HepG2 (cell line): ENCODE results near the gene AMOT. TPM values are rescaled to one million over a fixed set of nuclear protein-coding genes. Genes with fewer than 3 reads are reported as not detected.

ENCODE experiments used
- ATAC-seq: fragments of 200-7000 bp; cut with Tn5 transposase; 3 replicates; pipeline ENCODE4 v1.9.1; 2020; ENCODE audit warnings: mild to moderate bottlenecking, moderate library complexity
- BruUV-seq: library from RNA; stranded (reverse); fragments of 400-500 nt; replicated peaks from 2 replicates; lab custom pipeline; 2021; lab: Mats Ljungman, UMichigan
- CTCF ChIA-PET: fragments of 300-600 bp; formaldehyde crosslinking; extraction: SDS; loops from one replicate; lab custom pipeline; 2021; ENCODE audit warnings: low total read pairs, inconsistent platforms, low intra/inter-chr PET ratio; lab: Yijun Ruan, JAX
- POLR2A ChIA-PET: fragments of 350-600 bp; sonication (Branson Sonifier 250); formaldehyde crosslinking; loops from one replicate; lab custom pipeline; 2020; ENCODE audit warnings: antibody characterized with exemption, inconsistent platforms; lab: Yijun Ruan, JAX
- DNase-seq: peaks from one replicate; pipeline ENCODE4 v3.0.0-alpha.2; 2015; ENCODE audit warnings: low spot score
- FAIRE-seq: peaks from 3 replicates; lab custom pipeline; 2011; peaks lifted over from hg19 to GRCh38; lab: Jason Lieb, UNC
- H2AFZ ChIP-seq: one replicate; pipeline ENCODE4 v1.6.1; 2011; ENCODE audit warnings: low read length, inconsistent platforms
- H3K27ac ChIP-seq: fragments of 300-600 bp; 3 replicates; pipeline ENCODE4 v1.8.0; 2011; ENCODE audit warnings: mixed run types, mild to moderate bottlenecking, mixed read lengths, low read length, inconsistent platforms; ENCODE audit not compliant: insufficient read depth; ENCODE audit errors: extremely low read length
- H3K27me3 ChIP-seq, 2 experiments: fragments of 200-600 bp in 1 of 2; 2 replicates in 1 of 2; 3 replicates in 1 of 2; pipeline versions ENCODE4 v1.6.0 to v1.8.0; 2011; ENCODE audit warnings: low read length in 2 of 2, mild to moderate bottlenecking in 2 of 2, moderate library complexity in 2 of 2, inconsistent platforms in 1 of 2; ENCODE audit not compliant: insufficient read depth in 2 of 2, control insufficient read depth in 1 of 2
- H3K36me3 ChIP-seq, 2 experiments: fragments of 200-600 bp in 1 of 2; replicated peaks in 1 of 2; 2 replicates in 1 of 2; 3 replicates in 1 of 2; pipeline versions ENCODE4 v1.5.1 to v1.8.0; 2011; ENCODE audit warnings: low read length in 2 of 2, inconsistent platforms in 1 of 2; ENCODE audit not compliant: insufficient read depth in 2 of 2, control insufficient read depth in 1 of 2
- H3K4me1 ChIP-seq: 2 replicates; pipeline ENCODE4 v1.5.1; 2012; ENCODE audit warnings: low read length, inconsistent platforms; ENCODE audit not compliant: insufficient read depth
- H3K4me2 ChIP-seq: 2 replicates; pipeline ENCODE4 v1.6.0; 2011; ENCODE audit warnings: low read depth, low read length, inconsistent platforms
- H3K4me3 ChIP-seq, 3 experiments: fragments of 200-600 bp in 1 of 3; sonication (generic), shearing (Covaris generic) in 1 of 3; replicated peaks in 1 of 3; 2 replicates each; pipeline ENCODE4 v1.5.1; 2011 to 2016; ENCODE audit warnings: low read length in 3 of 3, inconsistent platforms in 2 of 3, low read depth in 2 of 3, mild to moderate bottlenecking in 2 of 3, control low read depth in 1 of 3, mixed read lengths in 1 of 3; ENCODE audit not compliant: insufficient read depth in 1 of 3
- H3K79me2 ChIP-seq: one replicate; pipeline ENCODE4 v1.6.1; 2011; ENCODE audit warnings: low read length, inconsistent platforms; ENCODE audit not compliant: insufficient read depth
- H3K9ac ChIP-seq: 2 replicates; pipeline ENCODE4 v1.6.0; 2011; ENCODE audit warnings: mild to moderate bottlenecking, low read depth, low read length, inconsistent platforms; ENCODE audit not compliant: insufficient read depth
- H3K9me3 ChIP-seq: 2 replicates; pipeline ENCODE4 v1.5.1; 2012; ENCODE audit warnings: mild to moderate bottlenecking, low read length
- H4K20me1 ChIP-seq: 2 replicates; pipeline ENCODE4 v1.6.0; 2011; ENCODE audit warnings: inconsistent platforms, mild to moderate bottlenecking, low read length, moderate library complexity; ENCODE audit not compliant: insufficient read depth
- BCLAF1 ChIP-seq: fragments of 450-650 bp; IDR thresholded peaks from 2 replicates; pipeline ENCODE4 v1.6.1; 2017; ENCODE audit warnings: mild to moderate bottlenecking
- JDP2 ChIP-seq: sonication (generic); formaldehyde crosslinking; IDR thresholded peaks from 2 replicates; pipeline ENCODE4 v1.8.1; 2022; ENCODE audit warnings: missing genetic modification reagents, borderline replicate concordance
- KMT2A ChIP-seq: sonication (generic); formaldehyde crosslinking; IDR thresholded peaks from 2 replicates; pipeline ENCODE4 v1.4.0; 2020; ENCODE audit warnings: missing genetic modification reagents
- NR2F1 ChIP-seq, 2 experiments: fragments of 450-650 bp in 1 of 2; formaldehyde crosslinking in 1 of 2; IDR thresholded peaks; 2 replicates each; pipeline versions ENCODE4 v1.5.0 to v1.6.1; 2016 to 2020; ENCODE audit warnings: mild to moderate bottlenecking in 1 of 2, missing compliant biosample characterization in 1 of 2, missing genetic modification reagents in 1 of 2, moderate library complexity in 1 of 2
- STAT6 ChIP-seq: sonication (generic); formaldehyde crosslinking; IDR thresholded peaks from 2 replicates; pipeline ENCODE4 v1.4.0; 2020; ENCODE audit warnings: missing genetic modification reagents, mild to moderate bottlenecking, borderline replicate concordance
- THAP11 ChIP-seq: IDR thresholded peaks from 2 replicates; pipeline ENCODE4 v1.6.1; 2016; ENCODE audit warnings: missing biosample characterization, missing genetic modification reagents
- TRIM24 ChIP-seq: sonication (generic); formaldehyde crosslinking; IDR thresholded peaks from 2 replicates; pipeline ENCODE4 v1.8.0; 2022; ENCODE audit warnings: mild to moderate bottlenecking, missing genetic modification reagents
- ZFP36 ChIP-seq: fragments of 150-350 bp; IDR thresholded peaks from 2 replicates; pipeline ENCODE4 v1.6.1; 2018; ENCODE audit warnings: borderline replicate concordance, low read length, low read depth; ENCODE audit not compliant: partially characterized antibody
- ZNF33B ChIP-seq: sonication (generic); formaldehyde crosslinking; IDR thresholded peaks from 2 replicates; pipeline ENCODE4 v1.5.1; 2020; ENCODE audit warnings: mild to moderate bottlenecking, missing genetic modification reagents
- ZNF34 ChIP-seq: sonication (generic); formaldehyde crosslinking; IDR thresholded peaks from 2 replicates; pipeline ENCODE4 v1.4.0; 2020; ENCODE audit warnings: mild to moderate bottlenecking, missing genetic modification reagents, borderline replicate concordance
- ZNF576 ChIP-seq: sonication (generic); formaldehyde crosslinking; IDR thresholded peaks from 2 replicates; pipeline ENCODE4 v1.4.0; 2020; ENCODE audit warnings: mild to moderate bottlenecking, missing genetic modification reagents
- ZNF713 ChIP-seq: sonication (generic); formaldehyde crosslinking; IDR thresholded peaks from 2 replicates; pipeline ENCODE4 v1.4.0; 2020; ENCODE audit warnings: mild to moderate bottlenecking, missing genetic modification reagents
- WGBS: methylation state at CpG from one replicate; pipeline ENCODE4 v1.1.6; 2017; ENCODE audit warnings: low lambda C conversion rate; 5-methylcytosine and 5-hydroxymethylcytosine counted together
- in situ Hi-C: cut with HindIII; loops from 2 replicates; pipeline ENCODE4 v1.10.0; 2017; ENCODE audit warnings: low pct_unique_long_range_greater_than_20kb; ENCODE audit not compliant: extremely low pct_ligation_motif_present
- intact Hi-C: fragments of 100-400 bp; cut with micrococcal nuclease; formaldehyde crosslinking; loops from one replicate; pipeline ENCODE4 v1.10.0; 2022; ENCODE audit not compliant: unreplicated experiment
- polyA plus RNA-seq, 8 experiments: library from polyadenylated mRNA; depleted of rRNA in 3 of 8; stranded (reverse) in 7 of 8; unstranded in 1 of 8; fragments of >200 nt; fragmentation: Illumina TruSeq in 4 of 8; extraction: Trizol in 4 of 8; gene quantifications; 2 replicates each; pipeline versions ENCODE4 v1.2.1 to v1.2.3, GENCODE V29; 2011 to 2016; ENCODE audit warnings: low read depth in 4 of 8, missing spikeins in 1 of 8, mixed read lengths in 1 of 8; ENCODE audit not compliant: insufficient read depth in 1 of 8
- total RNA-seq, 5 experiments: library from RNA; depleted of rRNA; stranded (reverse); fragments of >200 nt; fragmentation: Illumina TruSeq; extraction: Trizol; gene quantifications; 2 replicates each; pipeline ENCODE4 v1.2.3, GENCODE V29; 2016; ENCODE audit warnings: low read depth in 1 of 5

Gene AMOT
- total and polyA plus RNA-seq, 2 of the 13 experiments (the other 11 are each of a cell fraction or from before 2014, with no cell fraction given): 0.13 to 0.91 TPM

- ChIA-PET CTCF (no interaction called here), POLR2A (no interaction called here)
- H3K36me3 ChIP-seq: no peaks in the 10 kb centered on the region
- no peaks in the 10 kb centered on the region for H3K27me3 ChIP-seq
- ATAC-seq (no peak), FAIRE-seq (no peak), DNase-seq (no peak)
- intact Hi-C loops: no loop called here
- no peak overlapping the region for H3K4me2 ChIP-seq
- no peak overlapping the region for H2AFZ ChIP-seq
- TF ChIP-seq TRIM24 (CRISPR knock-in tag) (no peak), ZNF576 (CRISPR knock-in tag) (no peak), JDP2 (no peak), THAP11 (CRISPR knock-in tag) (no peak), KMT2A (CRISPR knock-in tag) (no peak), ZNF33B (CRISPR knock-in tag) (no peak), ZNF713 (no peak), STAT6 (CRISPR knock-in tag) (no peak), BCLAF1 (no peak), ZNF34 (CRISPR knock-in tag) (no peak), NR2F1 (CRISPR knock-in tag; IDR thresholded peaks at IDR 0.05) (no peak), ZFP36 (no peak)
- 7% methylated on average over 4 of the region's 4 CpGs for WGBS
- H3K4me1 ChIP-seq: no peaks in the 10 kb centered on the region
- no peaks in the 10 kb centered on the region for H4K20me1 ChIP-seq
- H3K27ac ChIP-seq: no peak overlapping the region
- in situ Hi-C loops: no loop called here
- H3K4me3 ChIP-seq: no peak overlapping the region
- H3K79me2 ChIP-seq: no peaks in the 10 kb centered on the region
- BruUV-seq: no TSS peak
- no peaks in the 10 kb centered on the region for H3K9me3 ChIP-seq
- no peak overlapping the region for H3K9ac ChIP-seq
Observed at GRCh38 chrX:112851806-112852205, 11.2 kb upstream of the AMOT start.
